B cell (primary cell): ENCODE data around the gene IL7R. TPM values are rescaled to one million over a fixed set of nuclear protein-coding genes. Genes with fewer than 3 reads are reported as not detected.

ENCODE experiments used
- ATAC-seq: fragments of 200-7000 bp; cut with Tn5 transposase; one replicate; pipeline ENCODE4 v1.10.0; 2021; ENCODE audit warnings: low read depth, mild to moderate bottlenecking, moderate number of reproducible peaks, moderate library complexity
- CTCF ChIA-PET: fragments of 350-600 bp; sonication (Branson Sonifier 250); formaldehyde crosslinking; loops from one replicate; lab custom pipeline; 2021; ENCODE audit warnings: antibody characterized with exemption, inconsistent platforms; lab: Charles Lee
- POLR2A ChIA-PET: fragments of 350-600 bp; sonication (Branson Sonifier 250); formaldehyde crosslinking; loops from one replicate; lab custom pipeline; 2021; ENCODE audit warnings: antibody characterized with exemption; lab: Charles Lee
- DNase-seq: peaks from one replicate; pipeline ENCODE4 v3.0.0; 2013
- H2AFZ ChIP-seq: 2 replicates; pipeline ENCODE4 v1.6.1; 2012; ENCODE audit warnings: mild to moderate bottlenecking, low read depth, low read length; ENCODE audit not compliant: insufficient read depth, poor library complexity, severe bottlenecking
- H3K27ac ChIP-seq, 2 donors: 1 replicate in 1 of 2; 2 replicates in 1 of 2; pipeline ENCODE4 v1.5.1; 2012 to 2013; ENCODE audit warnings: low read length in 2 of 2, mild to moderate bottlenecking in 2 of 2, moderate library complexity in 1 of 2
- H3K27me3 ChIP-seq, 4 experiments: fragments of 200-600 bp in 1 of 4; sonication (generic) in 1 of 4; replicated peaks in 1 of 4; 1 replicate in 2 of 4; 2 replicates in 2 of 4; pipeline versions ENCODE4 v1.6.1 to v1.7.0; 2013 to 2016; ENCODE audit warnings: low read length in 3 of 4, mild to moderate bottlenecking in 2 of 4, mixed read lengths in 1 of 4, moderate library complexity in 1 of 4; ENCODE audit not compliant: insufficient read depth in 4 of 4, control insufficient read depth in 3 of 4; ENCODE audit errors: control extremely low read depth in 1 of 4
- H3K36me3 ChIP-seq, 2 experiments: replicated peaks in 1 of 2; 1 replicate in 1 of 2; 2 replicates in 1 of 2; pipeline versions ENCODE4 v1.6.1 to v1.7.1; 2013; ENCODE audit warnings: low read length in 1 of 2; ENCODE audit not compliant: insufficient read depth in 2 of 2, control insufficient read depth in 1 of 2; ENCODE audit errors: control extremely low read depth in 1 of 2, extremely low read depth in 1 of 2
- H3K4me1 ChIP-seq, 2 donors: fragments of 200-600 bp in 1 of 2; sonication (generic) in 1 of 2; 1 replicate in 1 of 2; 2 replicates in 1 of 2; pipeline versions ENCODE4 v1.5.1 to v1.6.1; 2013 to 2017; ENCODE audit warnings: low read length in 2 of 2; ENCODE audit not compliant: control insufficient read depth in 2 of 2, insufficient read depth in 2 of 2
- H3K4me2 ChIP-seq: replicated peaks from 2 replicates; pipeline ENCODE3; 2012; ENCODE audit warnings: mild to moderate bottlenecking, low read depth, low read length; ENCODE audit not compliant: poor library complexity, severe bottlenecking
- H3K4me3 ChIP-seq, 5 experiments: fragments of 200-600 bp in 1 of 5; sonication (generic) in 1 of 5; 1 replicate in 3 of 5; 2 replicates in 2 of 5; pipeline versions ENCODE4 v1.5.1 to v1.7.0; 2011 to 2016; ENCODE audit warnings: low read length in 4 of 5, mild to moderate bottlenecking in 4 of 5, low read depth in 2 of 5, control low read depth in 1 of 5, moderate library complexity in 1 of 5; ENCODE audit not compliant: insufficient read depth in 1 of 5; ENCODE audit errors: control extremely low read depth in 1 of 5, extremely low read depth in 1 of 5
- H3K79me2 ChIP-seq: fragments of 200-600 bp; sonication (generic); one replicate; pipeline ENCODE4 v1.6.0; 2016; ENCODE audit warnings: low read length; ENCODE audit not compliant: control insufficient read depth, insufficient read depth
- H3K9ac ChIP-seq: fragments of 200-600 bp; sonication (generic); 2 replicates; pipeline ENCODE4 v1.6.1; 2017; ENCODE audit warnings: mild to moderate bottlenecking, low read length, moderate library complexity
- H3K9me3 ChIP-seq, 3 donors: one replicate each; pipeline versions ENCODE4 v1.6.1 to v1.7.1; 2013; ENCODE audit warnings: low read length in 2 of 3; ENCODE audit not compliant: control insufficient read depth in 2 of 3, insufficient read depth in 1 of 3; ENCODE audit errors: control extremely low read depth in 1 of 3
- H4K20me1 ChIP-seq: 2 replicates; pipeline ENCODE4 v1.6.0; 2012; ENCODE audit warnings: mild to moderate bottlenecking, low read length; ENCODE audit not compliant: insufficient read depth, control insufficient read depth, poor library complexity, severe bottlenecking
- H3K27ac Mint-ChIP-seq: one replicate; pipeline ENCODE4 v1.8.0; 2021; ENCODE audit warnings: mixed read lengths
- H3K27me3 Mint-ChIP-seq: one replicate; pipeline ENCODE4 v1.8.0; 2021; ENCODE audit warnings: mixed read lengths
- H3K4me1 Mint-ChIP-seq: one replicate; pipeline ENCODE4 v1.8.0; 2021; ENCODE audit warnings: mixed read lengths
- H3K4me3 Mint-ChIP-seq: one replicate; pipeline ENCODE4 v1.8.0; 2021; ENCODE audit warnings: mixed read lengths
- H3K9me3 Mint-ChIP-seq: one replicate; pipeline ENCODE4 v1.8.0; 2022; ENCODE audit warnings: mixed read lengths; ENCODE audit not compliant: insufficient read depth
- CTCF ChIP-seq: fragments of 200-600 bp; IDR thresholded peaks from one replicate; pipeline ENCODE4 v1.8.0; 2022; ENCODE audit warnings: antibody characterized with exemption, mild to moderate bottlenecking
- EZH2 ChIP-seq: IDR thresholded peaks from 2 replicates; pipeline ENCODE4 v1.6.1; 2012; ENCODE audit warnings: borderline replicate concordance, low read depth, mild to moderate bottlenecking, moderate library complexity, low read length; ENCODE audit not compliant: insufficient read depth, poor library complexity, severe bottlenecking
- WGBS: methylation state at CpG from one replicate; pipeline ENCODE4 v1.1.5; 2013; ENCODE audit warnings: missing lambda C conversion rate; ENCODE audit not compliant: insufficient coverage; 5-methylcytosine and 5-hydroxymethylcytosine counted together
- intact Hi-C: fragments of 100-400 bp; cut with micrococcal nuclease; formaldehyde crosslinking; loops from one replicate; pipeline ENCODE4 v1.10.0; 2022
- polyA plus RNA-seq: library from polyadenylated mRNA; depleted of rRNA; stranded (reverse); fragments of >200 nt; gene quantifications from 2 replicates; pipeline ENCODE4 v1.2.3, GENCODE V29; 2012
- total RNA-seq, 2 donors: library from RNA; stranded (reverse); fragments of 120-200 nt in 1 of 2; gene quantifications; 1 replicate in 1 of 2; 2 replicates in 1 of 2; pipeline versions ENCODE4 v1.2.3 to v1.2.4, GENCODE V29; 2013 to 2022

IL7R gene
- total and polyA plus RNA-seq, 2 donors (not counting 1 experiment from before 2014, with no cell fraction given), result 2.4 TPM

GRCh38 chr5:35922468-35922867, 65.8 kb downstream of the IL7R start:
- Mint-ChIP-seq H3K9me3 (peaks cover 8% of the 10 kb centered on the region), H3K27ac (no peak overlapping the region), H3K4me1 (peaks cover 10% of the 10 kb centered on the region), H3K4me3 (no peak overlapping the region), H3K27me3 (peaks cover 30% of the 10 kb centered on the region)
- H4K20me1 ChIP-seq, result no peaks in the 10 kb centered on the region
- no peak overlapping the region for H3K4me3 ChIP-seq
- no peak for ATAC-seq
- CTCF ChIA-PET, result no interaction called here
- no peak overlapping the region for H2AFZ ChIP-seq
- peaks cover 0 to 7% (median 0%) of the 10 kb centered on the region in 3 donors for H3K9me3 ChIP-seq
- POLR2A ChIA-PET, result no interaction called here
- no peak overlapping the region for H3K4me2 ChIP-seq
- intact Hi-C loops, result loop anchor here (10.0 kb wide), 1 partner anchor 698 kb away; no protein-coding TSS in a partner anchor
- peaks cover 6% of the 10 kb centered on the region in 2 donors for H3K4me1 ChIP-seq
- no peaks in the 10 kb centered on the region for H3K36me3 ChIP-seq
- H3K79me2 ChIP-seq, result no peaks in the 10 kb centered on the region
- 88% methylated on average over 6 of the region's 7 CpGs for WGBS
- H3K9ac ChIP-seq, result no peak overlapping the region
- peaks cover 0 to 10% (median 4%) of the 10 kb centered on the region in 4 experiments for H3K27me3 ChIP-seq
- DNase-seq, result no peak
- TF ChIP-seq CTCF (no peak), EZH2 (no peak)
- H3K27ac ChIP-seq, result no peak overlapping the region

- H4K20me1 ChIP-seq, result no peaks in the 10 kb centered on the region
- H3K27ac ChIP-seq, result no peak overlapping the region
- peak overlapping the region; percentile 31 for H3K4me2 ChIP-seq
- DNase-seq (no peak), ATAC-seq (no peak)
- ChIA-PET POLR2A (no interaction called here), CTCF (interaction anchor here (1.1 to 5.4 kb wide), 5 partner anchors 9 to 1401 kb away, joined by 3 to 94 read pairs (median 4); no protein-coding TSS in a partner anchor)
- H3K9me3 Mint-ChIP-seq, result peaks cover 5% of the 10 kb centered on the region
- peaks cover 0 to 10% (median 4%) of the 10 kb centered on the region in 4 experiments for H3K27me3 ChIP-seq
- H3K4me3 Mint-ChIP-seq, result no peak overlapping the region
- H3K4me3 ChIP-seq, result no peak overlapping the region
- H3K4me1 Mint-ChIP-seq, result peaks cover 10% of the 10 kb centered on the region
- peaks cover 30% of the 10 kb centered on the region for H3K27me3 Mint-ChIP-seq
- peak overlapping the region; percentile 58 for H2AFZ ChIP-seq
- WGBS, result 48% methylated on average over 8 of the region's 10 CpGs
- H3K9me3 ChIP-seq, result peaks cover 0 to 7% (median 0%) of the 10 kb centered on the region in 3 donors
- no peak overlapping the region for H3K9ac ChIP-seq
- intact Hi-C loops, result loop anchor here (10.0 kb wide), 1 partner anchor 700 kb away; no protein-coding TSS in a partner anchor
- no peaks in the 10 kb centered on the region for H3K79me2 ChIP-seq
- TF ChIP-seq EZH2, result no peak
- no peak overlapping the region for H3K27ac Mint-ChIP-seq
- no peaks in the 10 kb centered on the region for H3K36me3 ChIP-seq
- peaks cover 6% of the 10 kb centered on the region in 2 donors for H3K4me1 ChIP-seq
Observed at GRCh38 chr5:35924122-35924949, 67.6 kb downstream of the IL7R start.
